Activated T-helper 1 cell treated with anti-CD3 and anti-CD28 coated beads, Interleukin-12 subunit alpha, Interleukin-12 subunit beta, Interleukin-2, Interleukin-4 antibody, amounts not matched to agents 30 ng/mL and 10 ng/mL and 1 ng/mL, durations not matched to agents 14 hours and 24 hours and 36 hours (primary cell): Measurements from ENCODE around the gene KIAA0513. TPM values are rescaled to one million over a fixed set of nuclear protein-coding genes. Genes with fewer than 3 reads are reported as not detected.

Experiments
- DNase-seq: peaks from one replicate; pipeline ENCODE4 v3.0.0; 2021; ENCODE audit warnings: low spot score
- H3K27ac Mint-ChIP-seq: one replicate; pipeline ENCODE4 v1.8.0; 2021; ENCODE audit warnings: mild to moderate bottlenecking, mixed read lengths
- H3K27me3 Mint-ChIP-seq: one replicate; pipeline ENCODE4 v1.8.0; 2022; ENCODE audit warnings: mild to moderate bottlenecking, moderate library complexity, mixed read lengths; ENCODE audit not compliant: insufficient read depth
- H3K36me3 Mint-ChIP-seq: one replicate; pipeline ENCODE4 v1.8.0; 2021; ENCODE audit warnings: low read depth, mixed read lengths
- H3K4me1 Mint-ChIP-seq: one replicate; pipeline ENCODE4 v1.8.0; 2021; ENCODE audit warnings: low read depth, mixed read lengths
- H3K4me3 Mint-ChIP-seq: one replicate; pipeline ENCODE4 v1.8.0; 2021; ENCODE audit warnings: mild to moderate bottlenecking, moderate library complexity, mixed read lengths
- H3K9me3 Mint-ChIP-seq: one replicate; pipeline ENCODE4 v1.8.0; 2021; ENCODE audit warnings: mixed read lengths
- intact Hi-C: fragments of 100-400 bp; cut with micrococcal nuclease; formaldehyde crosslinking; loops from one replicate; pipeline ENCODE4 v1.15.1; 2024
- total RNA-seq: library from RNA; stranded (reverse); gene quantifications from 2 replicates; pipeline ENCODE4 v1.2.3, GENCODE V29; 2022

Gene KIAA0513
- total RNA-seq, 1 donor from 2014 or later: 12.9 TPM

DNA sequence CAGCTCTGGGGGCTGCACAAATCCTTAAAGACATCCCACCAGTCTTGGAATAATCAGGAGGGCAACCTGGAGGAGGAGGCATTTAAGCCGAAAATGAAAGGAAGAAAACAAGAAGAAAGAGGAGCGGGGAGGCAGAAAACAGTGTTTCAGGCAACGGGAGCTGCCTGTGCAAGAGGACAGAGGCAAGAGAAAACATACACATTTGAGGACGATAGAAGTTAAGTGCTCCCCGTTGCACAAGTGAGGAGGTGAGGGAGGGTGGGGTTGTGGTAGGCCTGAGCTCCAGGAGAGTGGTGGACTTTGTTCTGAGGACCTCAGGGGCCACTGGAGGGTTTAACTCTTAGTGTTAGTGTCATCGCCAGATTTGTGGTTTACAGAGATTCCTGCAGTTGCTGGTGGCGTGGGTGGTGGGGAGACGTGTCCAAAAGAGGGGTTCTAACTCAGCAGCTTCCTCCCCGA lies 112.3 kb downstream of the KIAA0513 start:
- H3K4me1 Mint-ChIP-seq: no peaks in the 10 kb centered on the region
- no peaks in the 10 kb centered on the region for H3K36me3 Mint-ChIP-seq
- intact Hi-C loops: no loop called here
- H3K4me3 Mint-ChIP-seq: no peak overlapping the region
- peaks cover 22% of the 10 kb centered on the region for H3K27me3 Mint-ChIP-seq
- DNase-seq: no peak
- H3K27ac Mint-ChIP-seq: no peak overlapping the region
- no peaks in the 10 kb centered on the region for H3K9me3 Mint-ChIP-seq

DNA sequence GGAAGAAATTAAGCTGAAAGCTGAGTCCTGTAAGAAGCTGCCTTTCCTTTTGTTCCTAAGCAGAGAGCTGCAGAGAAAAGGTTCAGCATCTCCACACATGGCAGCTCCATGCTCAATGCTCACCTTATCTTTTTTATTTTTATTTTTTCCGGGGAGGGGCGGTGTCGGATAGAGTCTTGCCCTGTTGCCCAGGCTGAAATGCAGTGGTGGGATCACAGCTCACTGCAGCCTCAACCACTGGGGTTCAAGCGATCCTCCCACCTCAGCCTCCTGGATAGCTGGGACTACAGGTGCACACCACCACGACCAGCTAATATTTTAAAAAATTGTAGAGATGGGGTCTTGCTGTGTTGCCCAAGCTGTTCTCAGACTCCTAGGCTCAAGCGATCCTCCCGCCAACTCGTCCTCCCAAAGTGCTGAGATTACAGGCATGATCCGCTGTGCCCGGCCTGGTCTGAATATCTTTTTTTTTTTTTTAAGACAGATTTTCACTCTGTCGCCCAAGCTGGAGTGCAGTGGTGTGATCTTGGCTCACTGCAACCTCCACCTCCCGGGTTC lies 112.9 kb downstream of the KIAA0513 start:
- Mint-ChIP-seq H3K4me3 (no peak overlapping the region), H3K36me3 (no peaks in the 10 kb centered on the region), H3K27ac (no peak overlapping the region), H3K4me1 (no peaks in the 10 kb centered on the region), H3K9me3 (no peaks in the 10 kb centered on the region), H3K27me3 (peaks cover 22% of the 10 kb centered on the region)
- DNase-seq: no peak
- intact Hi-C loops: no loop called here

DNA sequence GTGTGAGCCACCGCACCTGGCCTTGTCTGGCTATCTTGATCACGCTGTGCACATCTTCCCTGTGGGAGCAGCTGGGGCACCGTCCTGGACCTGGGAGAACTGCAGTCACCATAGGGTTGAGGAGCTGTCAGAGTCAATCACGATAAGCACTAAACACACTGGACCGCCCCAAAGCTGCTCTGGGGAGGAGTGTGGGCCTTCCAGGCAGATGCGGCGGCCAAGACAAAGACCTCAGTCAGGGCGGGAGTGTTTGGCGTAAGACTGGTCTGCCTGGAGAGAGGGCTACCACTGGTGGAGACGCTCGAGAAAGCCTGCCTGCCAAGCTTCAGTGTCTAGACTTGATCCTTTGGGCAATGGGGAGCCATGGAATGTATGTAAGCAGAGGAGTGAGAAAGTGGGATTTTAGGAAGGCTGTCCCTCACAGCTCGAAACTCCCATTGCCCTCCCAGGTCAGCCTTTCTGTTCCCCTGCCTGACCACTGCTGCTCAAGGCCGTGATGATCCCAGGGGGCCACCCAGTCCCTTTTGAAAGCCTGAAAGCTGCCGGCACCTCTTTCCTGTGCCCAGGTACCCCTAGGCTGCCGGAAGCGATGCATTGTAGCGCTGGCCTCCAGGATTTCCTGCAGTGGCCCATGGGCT lies 114.0 kb downstream of the KIAA0513 start:
- H3K4me1 Mint-ChIP-seq: no peaks in the 10 kb centered on the region
- H3K27me3 Mint-ChIP-seq: peaks cover 15% of the 10 kb centered on the region
- DNase-seq: no peak
- no peak overlapping the region for H3K27ac Mint-ChIP-seq
- no peak overlapping the region for H3K4me3 Mint-ChIP-seq
- H3K36me3 Mint-ChIP-seq: no peaks in the 10 kb centered on the region
- H3K9me3 Mint-ChIP-seq: no peaks in the 10 kb centered on the region
- intact Hi-C loops: no loop called here

DNA sequence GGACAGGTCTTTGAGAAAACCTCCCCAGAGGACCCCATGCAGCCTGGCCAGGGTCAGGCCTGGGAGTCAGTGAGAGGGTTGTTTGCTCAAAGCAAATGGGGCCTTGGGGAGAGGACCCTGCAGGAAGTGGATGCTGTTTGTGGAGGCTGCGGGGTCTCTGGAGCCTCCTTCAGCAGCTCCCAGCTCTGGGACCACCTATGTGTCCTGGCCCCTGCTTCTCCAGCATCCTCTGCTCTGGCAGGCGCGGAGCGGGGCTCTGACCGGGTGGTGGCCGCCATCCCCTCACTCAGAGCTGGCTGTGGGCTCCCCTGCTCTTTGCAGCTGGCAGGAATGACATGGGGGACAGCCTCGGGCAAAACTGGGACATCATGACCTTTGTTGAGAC lies 114.5 kb downstream of the KIAA0513 start:
- Mint-ChIP-seq H3K27me3 (peaks cover 11% of the 10 kb centered on the region), H3K36me3 (no peaks in the 10 kb centered on the region), H3K27ac (no peak overlapping the region), H3K4me1 (no peaks in the 10 kb centered on the region), H3K4me3 (no peak overlapping the region), H3K9me3 (no peaks in the 10 kb centered on the region)
- DNase-seq: no peak
- intact Hi-C loops: no loop called here

DNA sequence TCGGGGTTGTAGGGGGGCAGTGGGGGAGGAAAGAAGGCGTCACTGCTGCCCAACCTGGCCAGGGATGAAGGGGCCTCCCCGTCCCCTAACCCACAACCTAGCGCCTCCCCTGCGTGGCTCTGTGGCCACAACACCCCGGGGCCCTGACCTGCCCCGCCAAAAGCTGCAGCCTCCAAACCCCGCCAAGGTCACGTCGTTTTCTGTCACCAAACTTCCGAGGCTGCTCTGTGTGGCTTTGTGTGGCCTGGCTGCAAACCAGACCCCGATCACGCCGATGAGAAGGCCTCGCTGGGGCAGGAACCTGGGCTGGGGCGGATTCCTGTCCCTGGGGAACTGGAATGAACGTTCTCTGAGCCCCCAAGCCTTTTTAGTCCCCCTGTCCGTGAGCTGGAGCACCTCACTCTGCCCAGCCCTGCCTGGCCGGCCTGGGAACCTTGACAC lies 115.2 kb downstream of the KIAA0513 start:
- Mint-ChIP-seq H3K27me3 (peaks cover 9% of the 10 kb centered on the region), H3K27ac (no peak overlapping the region), H3K9me3 (no peaks in the 10 kb centered on the region), H3K4me3 (no peak overlapping the region), H3K4me1 (no peaks in the 10 kb centered on the region), H3K36me3 (no peaks in the 10 kb centered on the region)
- DNase-seq: no peak
- intact Hi-C loops: no loop called here

Other genes starting within 250 kb of the KIAA0513 start
- gene CRISPLD2, start 207.8 kb upstream of the KIAA0513 start, total RNA-seq: 0.20 TPM in 1 of 2 replicates, not detected in the other
- 29.0 and 30.6 TPM in 2 replicates for gene ZDHHC7, start 16.3 kb upstream of the KIAA0513 start, total RNA-seq
- gene CIBAR2, start 84.7 kb downstream of the KIAA0513 start, total RNA-seq: not detected in 2 replicates